Mucosa of rectum (tissue), 2 donors: Measurements from ENCODE around the gene MAGEB4.
"Not testable (repeated sequence)": the region's sequence is repeated elsewhere in the genome, so short reads cannot be mapped to it uniquely, and the experiment has no call there.

Experiments
- H3K27ac ChIP-seq, 2 donors: one replicate each; pipeline ENCODE4 v1.7.0; 2013; ENCODE audit warnings: inconsistent platforms in 2 of 2, low read depth in 2 of 2, low read length in 2 of 2
- H3K27me3 ChIP-seq, 2 donors: one replicate each; pipeline ENCODE4 v1.7.0; 2013; ENCODE audit warnings: low read length in 2 of 2; ENCODE audit not compliant: control insufficient read depth in 2 of 2, insufficient read depth in 2 of 2
- H3K36me3 ChIP-seq, 2 donors: one replicate each; pipeline ENCODE4 v1.7.0; 2013; ENCODE audit warnings: low read length in 2 of 2; ENCODE audit not compliant: control insufficient read depth in 2 of 2, insufficient read depth in 2 of 2
- H3K4me1 ChIP-seq, 2 donors: one replicate each; pipeline ENCODE4 v1.7.0; 2013; ENCODE audit warnings: low read length in 2 of 2, mild to moderate bottlenecking in 1 of 2; ENCODE audit not compliant: control insufficient read depth in 2 of 2, insufficient read depth in 2 of 2
- H3K4me3 ChIP-seq, 2 donors: one replicate each; pipeline ENCODE4 v1.7.0; 2013; ENCODE audit warnings: low read length in 2 of 2
- H3K9ac ChIP-seq, 2 donors: one replicate each; pipeline ENCODE4 v1.7.0; 2013; ENCODE audit warnings: low read length in 2 of 2, low read depth in 1 of 2, mild to moderate bottlenecking in 1 of 2
- H3K9me3 ChIP-seq, 2 donors: one replicate each; pipeline ENCODE4 v1.7.0; 2013; ENCODE audit warnings: low read length in 2 of 2; ENCODE audit not compliant: control insufficient read depth in 2 of 2
- donor health status: healthy.
- donor health status: Normal muscosa, but diverticular disease.

Gene MAGEB4, protein sequence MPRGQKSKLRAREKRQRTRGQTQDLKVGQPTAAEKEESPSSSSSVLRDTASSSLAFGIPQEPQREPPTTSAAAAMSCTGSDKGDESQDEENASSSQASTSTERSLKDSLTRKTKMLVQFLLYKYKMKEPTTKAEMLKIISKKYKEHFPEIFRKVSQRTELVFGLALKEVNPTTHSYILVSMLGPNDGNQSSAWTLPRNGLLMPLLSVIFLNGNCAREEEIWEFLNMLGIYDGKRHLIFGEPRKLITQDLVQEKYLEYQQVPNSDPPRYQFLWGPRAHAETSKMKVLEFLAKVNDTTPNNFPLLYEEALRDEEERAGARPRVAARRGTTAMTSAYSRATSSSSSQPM

GRCh38 chrX:30241724-30242415, at the start of gene MAGEB4:
MAGEB4 (plus strand) TSS chrX:30242000; CDS start chrX:30242136, 136 bp downstream.
- Histone ChIP-seq H3K27ac (no peak within 1 kb of the TSS), H3K4me3 (no peak within 1 kb of the TSS), H3K27me3 (no peaks in the 10 kb centered on the region), H3K9me3 (no peaks in the 10 kb centered on the region), H3K9ac (no peak within 1 kb of the TSS), H3K4me1 (no peaks in the 10 kb centered on the region), H3K36me3 (no peaks in the 10 kb centered on the region)

GRCh38 chrX:30193910-30194309, 47.9 kb upstream of the MAGEB4 start:
- H3K4me1 ChIP-seq, H3K27me3 ChIP-seq, H3K4me3 ChIP-seq, H3K9ac ChIP-seq, H3K27ac ChIP-seq, H3K9me3 ChIP-seq, H3K36me3 ChIP-seq: not testable (repeated sequence)

DNA sequence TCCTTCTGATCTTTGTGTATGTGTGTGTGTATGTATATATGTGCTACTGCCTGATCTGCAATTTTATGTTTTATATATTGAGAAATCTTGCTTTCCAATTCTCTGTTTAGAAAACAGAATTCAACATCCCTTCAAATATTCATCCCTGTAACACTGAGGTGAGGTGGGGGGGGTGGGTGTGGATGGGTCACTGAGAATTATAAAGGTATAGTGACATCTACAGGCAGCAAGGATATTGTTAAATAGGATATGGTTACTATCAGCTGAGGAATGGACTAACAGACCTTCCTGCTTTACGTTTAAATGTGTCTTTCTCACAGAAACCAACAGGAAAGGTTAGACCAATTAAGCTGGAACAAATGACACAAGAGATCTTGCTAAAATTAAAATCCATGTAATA, 45.5 kb upstream of the MAGEB4 start:
- H3K27ac ChIP-seq, result no peak overlapping the region

GRCh38 chrX:30212172-30212571, 29.6 kb upstream of the MAGEB4 start:
- H3K27me3 ChIP-seq, result no peaks in the 10 kb centered on the region
- H3K27ac ChIP-seq, result no peak overlapping the region
- no peaks in the 10 kb centered on the region for H3K36me3 ChIP-seq
- H3K9ac ChIP-seq, result no peak overlapping the region
- H3K9me3 ChIP-seq, result no peaks in the 10 kb centered on the region
- no peaks in the 10 kb centered on the region for H3K4me1 ChIP-seq
- no peak overlapping the region for H3K4me3 ChIP-seq

More for the DNA sequence above, 45.5 kb upstream of the MAGEB4 start:
- Histone ChIP-seq H3K27me3 (no peaks in the 10 kb centered on the region), H3K9ac (no peak overlapping the region), H3K4me1 (no peaks in the 10 kb centered on the region), H3K4me3 (no peak overlapping the region), H3K9me3 (no peaks in the 10 kb centered on the region), H3K36me3 (no peaks in the 10 kb centered on the region)

DNA sequence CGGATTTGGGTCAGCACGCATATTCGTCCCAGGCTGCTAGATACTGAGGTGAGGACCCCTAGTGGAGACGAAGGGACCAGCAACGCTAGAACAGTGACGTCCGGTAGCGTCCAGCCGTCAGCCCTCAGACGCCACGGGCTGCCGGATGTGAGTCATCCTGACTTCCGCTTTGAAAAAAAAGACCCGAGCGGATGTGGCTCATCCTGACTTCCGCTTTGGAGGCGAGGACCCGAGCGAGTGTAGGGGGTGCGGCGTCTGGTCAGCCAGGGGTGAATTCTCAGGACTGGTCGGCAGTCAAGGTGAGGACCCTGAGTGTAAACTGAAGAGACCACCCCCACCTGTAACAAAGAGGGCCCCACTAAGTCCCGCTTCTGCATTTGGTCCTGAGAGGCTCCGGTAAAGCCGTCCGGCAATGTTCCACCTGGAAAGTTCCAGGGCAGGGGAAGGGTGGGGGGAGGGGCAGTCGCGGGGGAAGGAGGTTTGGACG, 26.4 kb upstream of the MAGEB4 start, which contains the start of gene MAGEB2:
Gene MAGEB2 (plus strand): TSS at position 207 of the 487 bp plus-strand sequence. CDS start 3,018 bp downstream, outside the sequence.
- Histone ChIP-seq H3K27ac (no peak within 1 kb of the TSS), H3K27me3 (no peaks in the 10 kb centered on the region), H3K9me3 (no peaks in the 10 kb centered on the region), H3K36me3 (no peaks in the 10 kb centered on the region), H3K9ac (no peak within 1 kb of the TSS), H3K4me1 (no peaks in the 10 kb centered on the region), H3K4me3 (no peak within 1 kb of the TSS)

GRCh38 chrX:30217465-30217864, 24.3 kb upstream of the MAGEB4 start:
- H3K27ac ChIP-seq, result no peak overlapping the region
- no peak overlapping the region for H3K9ac ChIP-seq
- H3K4me1 ChIP-seq, result no peaks in the 10 kb centered on the region
- no peak overlapping the region for H3K4me3 ChIP-seq
- no peaks in the 10 kb centered on the region for H3K9me3 ChIP-seq
- H3K36me3 ChIP-seq, result no peaks in the 10 kb centered on the region
- H3K27me3 ChIP-seq, result no peaks in the 10 kb centered on the region

- Histone ChIP-seq H3K4me1 (no peaks in the 10 kb centered on the region), H3K9me3 (no peaks in the 10 kb centered on the region), H3K27ac (no peak overlapping the region), H3K4me3 (no peak overlapping the region), H3K27me3 (no peaks in the 10 kb centered on the region), H3K9ac (no peak overlapping the region), H3K36me3 (no peaks in the 10 kb centered on the region)
Measured at GRCh38 chrX:30219372-30219771, 22.4 kb upstream of the MAGEB4 start.

- Histone ChIP-seq H3K4me1 (no peaks in the 10 kb centered on the region), H3K4me3 (no peak overlapping the region), H3K27me3 (no peaks in the 10 kb centered on the region), H3K9ac (no peak overlapping the region), H3K9me3 (no peaks in the 10 kb centered on the region), H3K27ac (no peak overlapping the region), H3K36me3 (no peaks in the 10 kb centered on the region)
Measured at GRCh38 chrX:30220661-30221060, 21.1 kb upstream of the MAGEB4 start.

GRCh38 chrX:30224536-30224935, 17.3 kb upstream of the MAGEB4 start:
- H3K36me3 ChIP-seq, result no peaks in the 10 kb centered on the region
- no peaks in the 10 kb centered on the region for H3K9me3 ChIP-seq
- H3K4me3 ChIP-seq, result no peak overlapping the region

DNA sequence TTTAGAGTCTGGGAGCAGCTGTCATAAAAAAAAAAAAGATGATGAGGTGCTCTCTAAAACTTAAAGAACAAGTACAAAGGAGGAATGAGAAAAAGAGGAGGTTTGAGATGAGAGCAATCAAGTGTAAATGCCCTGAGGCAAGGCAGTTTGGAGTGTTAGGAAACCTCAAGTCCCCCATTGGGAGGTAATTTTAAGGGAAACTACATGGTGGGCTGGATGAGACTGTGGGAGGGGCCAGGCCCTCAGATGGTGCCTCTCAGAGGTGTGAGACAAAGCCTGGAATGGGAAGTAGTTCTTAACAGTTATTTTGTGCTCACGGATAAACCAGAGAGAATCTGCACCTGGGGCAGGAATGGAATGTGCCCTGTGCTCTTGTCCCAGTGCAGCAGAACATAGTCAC, 13.3 kb upstream of the MAGEB4 start:
- Histone ChIP-seq H3K9me3 (no peaks in the 10 kb centered on the region), H3K27me3 (no peaks in the 10 kb centered on the region), H3K4me1 (no peaks in the 10 kb centered on the region), H3K4me3 (no peak overlapping the region), H3K27ac (no peak overlapping the region), H3K9ac (no peak overlapping the region), H3K36me3 (no peaks in the 10 kb centered on the region)

More at GRCh38 chrX:30224536-30224935, 17.3 kb upstream of the MAGEB4 start:
- no peaks in the 10 kb centered on the region for H3K4me1 ChIP-seq
- H3K27me3 ChIP-seq, result no peaks in the 10 kb centered on the region
- no peak overlapping the region for H3K27ac ChIP-seq
- H3K9ac ChIP-seq, result no peak overlapping the region
